Prostate gland (tissue), 2 donors: ENCODE data around the gene AFDN. TPM values are rescaled to one million over a fixed set of nuclear protein-coding genes. Genes with fewer than 3 reads are reported as not detected.
"Not testable (repeated sequence)": the region's sequence is repeated elsewhere in the genome, so short reads cannot be mapped to it uniquely, and the experiment has no call there.

Experiments used
- DNase-seq: peaks from one replicate; pipeline ENCODE4 v3.0.0-alpha.2; 2019; ENCODE audit warnings: low spot score
- H3K27ac ChIP-seq, 2 donors: fragments of 200-600 bp; sonication (generic); 2 replicates each; pipeline ENCODE4 v1.5.1; 2017 to 2019
- H3K27me3 ChIP-seq: fragments of 200-600 bp; sonication (generic); replicated peaks from 2 replicates; pipeline ENCODE4 v1.5.1; 2019; ENCODE audit not compliant: insufficient read depth
- H3K36me3 ChIP-seq, 2 donors: fragments of 200-600 bp; sonication (generic); 1 replicate in 1 of 2; 2 replicates in 1 of 2; pipeline versions ENCODE4 v1.5.1 to v1.8.1; 2017 to 2019
- H3K4me1 ChIP-seq: fragments of 200-600 bp; sonication (generic); replicated peaks from 2 replicates; pipeline ENCODE4 v1.5.1; 2019
- H3K4me3 ChIP-seq, 2 donors: fragments of 200-600 bp; sonication (generic); 2 replicates each; pipeline ENCODE4 v1.5.1; 2017 to 2019
- H3K9me3 ChIP-seq: fragments of 200-600 bp; sonication (generic); 2 replicates; pipeline ENCODE4 v1.5.1; 2017
- CTCF ChIP-seq, 4 experiments: fragments of 200-600 bp in 2 of 4; fragments of 450-650 bp in 2 of 4; sonication (generic) in 2 of 4; IDR thresholded peaks; 1 replicate in 3 of 4; 2 replicates in 1 of 4; pipeline ENCODE4 v1.5.1; 2016 to 2019; ENCODE audit warnings: antibody characterized with exemption in 4 of 4, mild to moderate bottlenecking in 2 of 4, moderate library complexity in 2 of 4
- POLR2A ChIP-seq: fragments of 450-650 bp; IDR thresholded peaks from one replicate; pipeline ENCODE4 v1.6.1; 2016; ENCODE audit warnings: antibody characterized with exemption, mild to moderate bottlenecking
- POLR2AphosphoS5 ChIP-seq: sonication (generic); formaldehyde crosslinking; IDR thresholded peaks from one replicate; pipeline ENCODE4 v1.6.1; 2017; ENCODE audit warnings: antibody characterized with exemption
- WGBS: methylation state at CpG from one replicate; pipeline ENCODE4 v1.1.5; 2018; 5-methylcytosine and 5-hydroxymethylcytosine counted together
- intact Hi-C: fragments of 100-400 bp; cut with DNase I; formaldehyde crosslinking; loops from one replicate; pipeline ENCODE4 v1.14.2; 2022
- total RNA-seq, 2 donors: library from RNA; depleted of rRNA; stranded (reverse); fragments of >200 nt; gene quantifications; one replicate each; pipeline ENCODE4 v1.1.0, GENCODE V29; 2016

AFDN gene
- total RNA-seq, 2 donors from 2014 or later: 171 to 204 TPM

- no peak for DNase-seq
- no peaks in the 10 kb centered on the region for H3K9me3 ChIP-seq
- H3K4me3 ChIP-seq: no peak overlapping the region
- no peaks in the 10 kb centered on the region for H3K4me1 ChIP-seq
- intact Hi-C loops: no loop called here
- H3K27ac ChIP-seq: no peak overlapping the region
- H3K36me3 ChIP-seq: no peaks in the 10 kb centered on the region
- no peaks in the 10 kb centered on the region for H3K27me3 ChIP-seq
- WGBS: 84% methylated on average over 13 of the region's 13 CpGs
- TF ChIP-seq POLR2AphosphoS5 (no peak), CTCF (IDR thresholded peaks at IDR 0.05) (no peak), POLR2A (no peak)
Observed at GRCh38 chr6:168000198-168001028, 173.7 kb downstream of the AFDN start.

GRCh38 chr6:168001029-168001332, 174.3 kb downstream of the AFDN start:
- intact Hi-C loops: no loop called here
- 81% methylated on average over 10 of the region's 10 CpGs for WGBS
- TF ChIP-seq POLR2A: no peak
- no peak for TF ChIP-seq CTCF (IDR thresholded peaks at IDR 0.05)
- no peak for TF ChIP-seq POLR2AphosphoS5
- Histone ChIP-seq H3K4me3 (no peak overlapping the region), H3K27me3 (no peaks in the 10 kb centered on the region), H3K27ac (no peak overlapping the region), H3K4me1 (no peaks in the 10 kb centered on the region), H3K9me3 (no peaks in the 10 kb centered on the region), H3K36me3 (no peaks in the 10 kb centered on the region)
- no peak for DNase-seq

GRCh38 chr6:168001514-168001913, 174.8 kb downstream of the AFDN start:
- 91% methylated on average over 13 of the region's 21 CpGs for WGBS
- DNase-seq, H3K4me1 ChIP-seq: not testable (repeated sequence)

GRCh38 chr6:168002804-168003203, 176.1 kb downstream of the AFDN start:
- no peaks in the 10 kb centered on the region for H3K4me1 ChIP-seq
- WGBS: 79% methylated on average over 6 of the region's 6 CpGs
- no peaks in the 10 kb centered on the region for H3K27me3 ChIP-seq
- no peaks in the 10 kb centered on the region for H3K9me3 ChIP-seq
- no peaks in the 10 kb centered on the region for H3K36me3 ChIP-seq
- no peak for DNase-seq
- H3K27ac ChIP-seq: no peak overlapping the region
- no peak overlapping the region for H3K4me3 ChIP-seq
- TF ChIP-seq POLR2A (no peak), POLR2AphosphoS5 (no peak), CTCF (IDR thresholded peaks at IDR 0.05) (no peak)
- intact Hi-C loops: no loop called here

More at GRCh38 chr6:168001514-168001913, 174.8 kb downstream of the AFDN start:
- H3K27ac ChIP-seq, H3K9me3 ChIP-seq, H3K36me3 ChIP-seq, H3K4me3 ChIP-seq, H3K27me3 ChIP-seq, intact Hi-C loops: not testable (repeated sequence)

- no peaks in the 10 kb centered on the region for H3K4me1 ChIP-seq
- no peaks in the 10 kb centered on the region for H3K36me3 ChIP-seq
- no peaks in the 10 kb centered on the region for H3K27me3 ChIP-seq
- H3K9me3 ChIP-seq: no peaks in the 10 kb centered on the region
- intact Hi-C loops: no loop called here
- H3K4me3 ChIP-seq: no peak overlapping the region
- no peak overlapping the region for H3K27ac ChIP-seq
- no peak for DNase-seq
- TF ChIP-seq POLR2A: no peak
- no peak for TF ChIP-seq POLR2AphosphoS5
- no peak for TF ChIP-seq CTCF (IDR thresholded peaks at IDR 0.05)
- WGBS: 82% methylated on average over 7 of the region's 7 CpGs
Observed at GRCh38 chr6:168004023-168004422, 177.3 kb downstream of the AFDN start.
